Activated CD4-positive, CD25-positive, alpha-beta regulatory T cell treated with anti-CD3 and anti-CD28 coated beads, Interleukin-2, amount 50 U/mL, for 24 hours (primary cell): Measurements from ENCODE around the gene NRL.

Experiments
- ATAC-seq, 2 donors: fragments of 150-1000 bp; cut with Tn5 transposase; one replicate each; pipeline ENCODE4 v1.10.0; 2021; ENCODE audit warnings: mild to moderate bottlenecking in 1 of 2, moderate library complexity in 1 of 2

NRL gene

DNA sequence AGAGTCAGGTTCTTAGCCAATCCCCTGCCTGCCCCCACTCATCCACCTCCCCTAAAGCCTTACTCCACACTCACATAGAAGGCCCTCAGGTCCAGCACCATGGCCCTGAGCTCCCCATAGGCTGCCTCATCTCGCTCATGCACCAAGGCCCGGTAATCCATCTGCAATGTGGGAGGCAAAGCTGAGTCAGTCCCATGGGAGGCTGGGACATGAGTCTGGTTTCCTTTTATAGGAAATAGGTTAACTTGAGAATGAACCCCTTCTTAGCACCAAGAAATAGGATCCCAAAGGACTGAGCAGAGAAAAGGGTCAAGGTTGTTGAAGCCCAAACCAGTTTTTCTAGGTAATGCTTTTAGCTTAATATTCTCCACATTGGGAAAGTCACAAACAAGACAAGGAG lies 28.8 kb upstream of the NRL start:
- no peak for ATAC-seq

DNA sequence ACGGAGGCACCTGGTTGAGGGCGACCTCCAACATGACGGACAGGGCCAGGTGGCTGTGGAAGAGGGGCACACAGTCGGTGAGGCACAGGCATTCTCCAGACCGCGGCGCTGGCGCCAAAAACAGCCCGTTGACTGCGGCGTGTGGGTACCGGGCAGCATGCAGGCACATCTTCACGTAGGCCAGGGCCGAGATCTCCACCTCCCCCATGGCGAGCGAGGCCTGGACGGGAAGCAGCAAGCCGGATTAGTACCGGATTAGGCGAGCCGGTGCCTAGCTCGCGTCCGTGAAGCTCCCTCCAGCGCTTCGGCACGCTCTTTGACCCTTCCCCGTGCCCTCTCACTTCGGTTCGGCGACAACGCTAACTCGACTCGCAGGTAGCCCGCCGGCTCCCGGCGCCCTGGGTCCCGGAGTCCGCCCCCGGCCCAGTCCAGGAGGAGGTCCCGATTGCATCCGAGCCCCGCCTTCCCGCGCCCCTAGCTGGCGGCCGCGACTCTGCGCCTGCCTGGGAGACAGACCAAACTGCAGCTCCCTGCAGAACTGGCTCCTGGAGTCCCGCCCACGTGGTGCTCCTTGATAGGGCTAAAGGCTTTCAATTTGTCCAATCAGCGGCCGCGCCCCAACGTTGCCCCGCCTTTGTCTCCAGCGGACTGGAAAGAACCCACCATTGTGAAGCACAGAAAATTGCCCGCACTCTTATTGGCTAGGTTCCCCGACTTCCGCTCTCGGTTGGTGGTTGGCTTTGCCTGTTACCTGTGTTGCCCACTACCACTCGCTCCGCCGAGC lies 26.5 kb upstream of the NRL start, which contains the start of gene EMC9:
EMC9 (minus strand) TSS at position 495 of the 784 bp plus-strand sequence; CDS start at position 208, 287 bp downstream.
- ATAC-seq: peak; percentile 90 to 91

DNA sequence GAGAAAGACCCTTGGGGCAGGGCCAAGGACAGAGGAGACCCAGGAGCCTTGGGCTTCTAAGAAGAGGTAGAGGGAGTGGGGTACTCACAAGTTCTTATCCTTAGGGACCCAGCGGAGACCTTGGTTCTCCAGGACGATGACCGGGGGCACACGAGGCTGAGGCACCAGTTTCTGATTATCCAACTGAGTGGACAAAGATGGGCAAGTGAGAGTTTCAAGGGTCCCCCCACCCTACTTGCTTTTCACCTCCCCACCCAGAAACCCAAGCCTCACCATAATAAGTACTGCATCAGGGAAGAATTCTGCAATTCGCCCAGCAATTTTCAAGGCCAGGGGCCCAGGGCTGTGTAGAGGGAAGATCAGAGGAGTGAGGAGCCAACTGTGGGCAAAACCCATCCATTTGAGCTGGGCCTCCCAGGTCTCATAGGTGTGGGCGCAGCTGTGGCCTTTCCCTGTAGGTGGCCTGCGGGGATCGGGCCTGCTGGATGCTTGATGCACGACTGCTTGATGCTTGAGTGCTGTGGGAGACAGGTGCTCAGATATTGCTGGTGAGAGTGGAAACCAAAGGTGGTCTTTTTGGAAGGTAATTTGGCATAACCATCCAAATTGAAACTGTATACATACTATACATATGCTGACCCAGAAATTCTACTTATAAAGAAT lies 24.7 kb upstream of the NRL start:
- ATAC-seq: no peak

DNA sequence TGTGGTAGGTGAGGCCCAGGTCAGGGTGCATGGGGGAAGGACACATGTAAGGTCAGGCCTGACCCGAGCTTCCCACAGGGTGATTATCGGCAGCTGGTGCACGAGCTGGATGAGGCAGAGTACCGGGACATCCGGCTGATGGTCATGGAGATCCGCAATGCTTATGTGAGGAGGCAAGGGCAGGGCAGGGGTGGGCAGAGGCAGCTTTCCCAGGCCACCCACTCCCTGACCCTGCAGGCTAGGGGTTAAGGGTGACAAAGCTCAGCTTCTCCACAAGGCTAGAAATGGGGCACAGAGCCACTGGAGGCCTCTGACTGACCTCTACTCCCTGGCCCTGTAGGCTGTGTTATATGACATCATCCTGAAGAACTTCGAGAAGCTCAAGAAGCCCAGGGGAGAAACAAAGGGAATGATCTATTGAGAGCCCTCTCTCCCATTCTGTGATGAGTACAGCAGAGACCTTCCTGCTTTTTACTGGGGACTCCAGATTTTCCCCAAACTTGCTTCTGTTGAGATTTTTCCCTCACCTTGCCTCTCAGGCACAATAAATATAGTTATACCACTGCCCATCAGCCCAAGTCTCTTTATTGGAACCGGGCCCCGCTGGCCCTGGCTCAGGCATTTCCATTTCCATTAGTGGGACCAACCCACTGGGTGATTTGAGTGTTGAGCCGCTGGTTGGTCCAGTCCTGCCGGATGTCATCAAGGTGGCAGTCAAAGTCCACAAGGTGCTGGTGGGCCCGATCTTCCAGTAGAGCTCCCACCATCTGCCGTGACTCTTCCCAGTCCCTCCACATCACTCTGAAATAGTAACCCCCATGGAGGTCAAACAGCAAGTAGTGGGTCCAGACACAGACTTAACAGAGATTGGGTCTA lies 23.9 kb upstream of the NRL start:
- no peak for ATAC-seq

DNA sequence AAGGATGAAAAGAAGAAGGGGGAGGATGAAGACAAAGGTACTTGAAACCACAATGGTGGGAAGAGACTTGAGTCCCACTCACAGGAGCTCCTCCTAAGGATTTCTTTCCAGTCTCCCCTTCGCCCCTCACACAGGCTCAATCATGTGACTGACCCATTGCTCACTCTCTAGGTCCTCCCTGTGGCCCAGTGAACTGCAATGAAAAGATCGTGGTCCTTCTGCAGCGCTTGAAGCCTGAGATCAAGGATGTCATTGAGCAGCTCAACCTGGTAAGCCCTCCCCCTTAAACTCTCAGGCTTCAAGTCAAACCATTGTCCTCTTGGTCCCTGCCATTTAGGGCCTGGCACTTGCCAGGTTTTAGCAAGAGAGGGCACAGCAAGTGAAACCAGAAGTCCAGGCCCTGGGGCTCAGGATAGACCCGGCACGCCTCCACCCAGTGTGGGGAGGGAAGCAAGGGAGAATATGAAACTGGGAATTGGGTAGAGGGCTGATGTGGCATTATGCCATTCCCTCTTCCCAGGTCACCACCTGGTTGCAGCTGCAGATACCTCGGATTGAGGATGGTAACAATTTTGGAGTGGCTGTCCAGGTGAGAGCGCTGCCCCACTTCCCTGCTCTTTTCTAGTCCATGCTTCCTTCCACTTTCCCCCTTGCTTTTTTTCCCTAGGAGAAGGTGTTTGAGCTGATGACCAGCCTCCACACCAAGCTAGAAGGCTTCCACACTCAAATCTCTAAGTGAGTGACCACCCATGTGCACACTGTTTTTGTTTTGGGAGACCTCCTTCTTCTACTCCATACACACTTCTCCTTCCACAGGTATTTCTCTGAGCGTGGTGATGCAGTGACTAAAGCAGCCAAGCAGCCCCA lies 23.0 kb upstream of the NRL start:
- no peak for ATAC-seq

DNA sequence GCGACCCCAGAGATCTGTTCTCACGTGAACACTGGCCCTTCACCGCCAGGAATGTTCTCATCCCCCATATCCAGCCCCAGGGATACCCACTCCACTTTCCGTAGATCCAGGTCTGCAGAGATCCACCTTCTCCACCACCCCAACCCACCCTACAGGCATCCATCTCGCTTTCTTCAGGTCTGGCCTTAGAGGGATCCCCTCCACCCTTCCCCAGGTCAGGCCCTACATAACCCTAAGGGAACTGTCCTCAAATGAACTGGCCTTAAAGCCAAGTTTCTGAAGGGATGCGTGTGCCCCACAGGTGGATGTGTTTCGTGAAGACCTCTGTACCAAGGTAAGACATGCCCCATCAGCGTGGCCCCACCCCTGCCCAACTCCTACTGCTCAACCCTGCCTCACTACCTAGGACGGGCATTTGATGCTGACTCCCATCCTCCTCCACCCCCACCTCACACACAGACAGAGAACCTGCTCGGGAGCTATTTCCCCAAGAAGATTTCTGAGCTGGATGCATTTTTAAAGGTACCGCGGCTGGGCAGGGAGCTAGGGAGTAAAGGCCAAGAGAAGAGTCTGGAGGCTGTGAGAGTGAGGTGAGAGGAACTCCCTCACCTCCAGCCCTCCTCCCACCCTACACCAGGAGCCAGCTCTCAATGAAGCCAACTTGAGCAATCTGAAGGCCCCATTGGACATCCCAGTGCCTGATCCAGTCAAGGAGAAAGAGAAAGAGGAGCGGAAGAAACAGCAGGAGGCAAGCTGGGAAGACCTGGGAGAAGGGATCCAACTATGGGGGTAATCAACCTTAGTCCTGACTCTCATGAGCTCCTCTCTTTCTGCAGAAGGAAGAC lies 22.2 kb upstream of the NRL start:
- ATAC-seq: no peak

DNA sequence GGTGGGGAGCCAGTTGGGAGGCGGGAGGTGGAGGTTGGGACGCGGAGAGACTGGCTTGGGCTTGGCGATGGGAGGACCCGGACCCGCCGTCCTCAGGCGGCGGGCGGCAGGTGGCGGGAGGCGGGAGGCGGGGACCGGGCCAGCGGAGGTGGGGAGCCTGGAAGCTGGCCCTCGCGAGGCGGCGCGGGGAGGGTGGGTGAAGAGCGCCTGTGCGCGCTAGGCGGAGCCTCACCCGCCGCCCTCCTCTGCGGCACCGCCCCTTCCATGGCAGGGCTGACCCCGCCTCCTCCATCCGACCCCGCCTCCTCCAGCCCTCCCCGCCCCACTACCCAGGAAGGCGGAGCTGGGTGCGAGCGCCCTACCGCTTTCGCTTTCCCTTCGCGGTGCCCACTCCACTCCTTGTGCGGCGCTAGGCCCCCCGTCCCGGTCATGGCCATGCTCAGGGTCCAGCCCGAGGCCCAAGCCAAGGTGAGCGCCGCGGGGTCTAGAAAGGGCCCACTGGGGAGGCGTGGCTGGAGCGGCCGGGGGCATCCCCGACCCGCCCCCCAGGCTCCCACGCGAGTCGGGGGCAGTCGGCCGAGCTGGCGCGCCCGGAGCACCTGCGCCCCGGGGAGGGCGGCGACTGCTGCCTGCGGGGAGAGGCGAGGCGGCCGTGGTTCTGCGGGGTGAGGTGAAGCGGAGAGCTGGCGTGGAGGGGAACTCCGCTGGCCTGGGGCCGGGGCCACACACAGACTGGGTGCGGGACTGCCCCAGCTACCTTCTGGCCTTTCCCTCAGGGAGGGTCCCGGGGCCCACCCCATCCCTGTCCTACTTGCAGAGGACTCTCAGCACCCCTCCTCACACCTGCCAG lies 21.3 kb upstream of the NRL start, which contains the start of gene PSME1:
PSME1 (plus strand) TSS at position 361 of the 850 bp plus-strand sequence; CDS start at position 430, 69 bp downstream.
- ATAC-seq: peak; percentile 89

DNA sequence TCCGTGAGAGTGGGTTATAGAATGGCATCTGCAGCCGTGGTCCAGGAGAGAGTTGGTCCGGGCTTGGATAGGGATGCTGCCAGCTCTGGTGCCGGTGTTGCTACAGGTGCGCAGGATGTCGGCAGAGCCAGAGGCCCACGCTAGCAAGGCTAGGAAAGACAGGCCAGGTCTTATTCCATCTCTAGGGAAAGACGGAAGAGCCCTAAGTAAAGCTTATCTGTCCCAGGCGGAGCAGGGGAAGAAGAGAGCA lies 20.8 kb upstream of the NRL start:
- ATAC-seq: no peak

DNA sequence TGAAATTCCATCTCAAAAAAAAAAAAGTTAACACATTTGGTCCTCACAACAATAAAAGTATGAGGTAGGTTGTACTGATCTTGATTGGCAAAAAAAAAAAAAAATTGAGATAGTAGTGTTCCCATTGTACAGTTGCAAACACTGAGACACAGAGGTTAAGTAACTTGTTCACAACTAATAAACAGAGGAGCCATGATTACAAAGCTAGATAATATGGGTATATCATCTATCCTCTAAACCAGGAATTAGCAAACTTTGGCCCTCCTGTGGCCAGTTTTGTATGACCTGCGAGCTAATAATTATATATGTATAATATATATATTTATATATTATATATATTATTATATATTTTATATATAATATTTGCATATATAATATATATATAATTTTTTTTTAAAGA lies 19.0 kb upstream of the NRL start:
- no peak for ATAC-seq

DNA sequence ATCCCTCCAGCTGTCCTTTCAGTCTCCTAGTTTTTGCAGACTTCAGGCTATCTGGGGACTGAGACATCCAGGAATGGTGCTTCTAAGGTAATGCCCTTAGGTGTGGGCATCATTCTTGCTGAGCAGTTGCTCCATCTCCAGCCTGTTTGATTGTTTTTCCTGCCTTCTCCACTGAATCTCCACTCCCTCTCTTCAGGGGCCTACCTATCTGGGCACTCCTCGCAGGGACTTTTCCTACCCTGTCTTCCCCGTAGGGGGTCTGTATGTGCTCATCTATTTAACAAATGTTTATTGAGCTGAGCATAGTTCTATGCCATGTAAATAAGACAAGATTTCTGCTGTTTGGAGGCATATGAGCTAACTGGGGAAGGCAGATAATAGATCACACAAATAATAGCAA lies 18.2 kb upstream of the NRL start:
- ATAC-seq: no peak

DNA sequence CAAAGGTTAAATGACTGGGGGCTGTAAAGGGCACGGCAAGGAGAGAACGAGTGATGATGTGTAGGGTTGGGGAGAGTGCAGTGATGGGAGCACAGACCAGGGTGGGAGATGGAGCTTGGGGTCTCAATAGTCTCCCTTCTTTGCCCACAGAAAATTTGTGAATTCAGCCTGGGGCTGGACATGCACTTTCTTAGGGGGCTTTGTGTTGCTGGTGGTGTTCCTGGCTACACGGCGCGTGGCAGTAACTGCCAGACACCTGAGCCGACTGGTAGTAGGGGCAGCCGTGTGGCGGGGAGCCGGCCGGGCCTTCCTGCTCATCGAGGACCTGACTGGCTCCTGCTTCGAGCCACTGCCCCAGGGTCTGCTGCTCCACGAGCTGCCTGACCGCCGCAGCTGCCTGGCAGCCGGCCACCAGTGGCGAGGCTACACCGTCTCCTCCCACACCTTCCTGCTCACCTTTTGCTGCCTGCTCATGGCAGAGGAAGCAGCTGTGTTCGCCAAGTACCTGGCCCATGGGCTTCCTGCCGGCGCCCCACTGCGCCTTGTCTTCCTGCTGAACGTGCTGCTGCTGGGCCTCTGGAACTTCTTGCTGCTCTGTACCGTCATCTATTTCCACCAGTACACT lies 17.4 kb upstream of the NRL start:
- no peak for ATAC-seq

DNA sequence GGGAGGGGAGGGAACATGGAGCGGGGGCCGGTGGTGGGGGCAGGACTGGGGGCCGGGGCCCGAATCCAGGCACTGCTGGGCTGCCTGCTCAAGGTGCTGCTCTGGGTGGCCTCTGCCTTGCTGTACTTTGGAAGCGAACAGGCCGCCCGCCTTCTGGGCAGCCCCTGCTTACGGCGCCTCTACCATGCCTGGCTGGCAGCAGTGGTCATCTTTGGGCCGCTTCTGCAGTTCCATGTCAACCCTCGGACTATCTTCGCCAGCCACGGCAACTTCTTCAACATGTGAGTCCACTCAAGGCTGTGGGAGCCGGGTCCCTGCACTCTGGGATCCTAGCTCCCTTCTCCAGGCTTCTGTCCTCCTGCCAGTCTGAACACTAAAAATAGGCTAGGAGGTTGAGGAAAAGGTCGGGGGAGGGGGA lies 16.8 kb upstream of the NRL start:
- no peak for ATAC-seq

DNA sequence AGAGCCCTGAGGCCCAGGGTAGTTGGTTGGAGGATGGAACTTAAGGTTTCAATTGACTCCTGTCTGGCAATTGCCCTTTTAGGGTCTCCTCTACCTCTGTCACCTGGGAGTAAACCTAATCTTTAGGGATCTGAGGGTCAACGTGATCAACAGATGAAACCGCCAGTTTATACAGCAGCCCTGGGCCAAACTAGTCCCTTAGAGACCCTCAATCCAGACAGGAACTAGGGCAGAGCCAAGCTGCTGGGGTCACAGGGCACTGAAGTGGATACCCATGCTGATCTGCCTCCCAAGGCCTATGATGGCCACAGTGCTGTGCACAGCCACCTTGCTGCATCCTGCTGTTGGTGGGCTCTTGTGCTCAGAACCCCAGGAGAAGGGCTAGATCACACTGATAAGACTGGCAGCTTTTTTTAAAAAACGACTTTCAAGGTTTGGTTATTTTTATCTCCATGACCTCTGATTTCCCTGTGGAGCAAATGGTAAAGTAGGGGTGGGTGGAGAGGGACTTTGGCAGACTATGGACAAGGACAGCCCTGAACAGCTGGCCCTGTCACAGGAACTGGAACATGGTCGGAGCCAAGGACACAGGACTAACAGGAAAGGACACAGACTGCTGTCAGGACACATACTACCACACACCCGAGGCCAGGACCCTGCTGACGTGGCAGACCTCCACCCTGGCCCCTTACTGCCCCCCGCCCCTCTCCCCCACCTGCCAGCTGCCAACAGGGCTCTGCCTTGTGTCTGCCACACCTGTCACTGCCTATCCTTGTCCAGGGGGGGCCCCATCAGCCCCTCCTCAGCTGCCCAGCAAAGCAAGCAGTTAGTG lies 16.2 kb upstream of the NRL start:
- no peak for ATAC-seq

DNA sequence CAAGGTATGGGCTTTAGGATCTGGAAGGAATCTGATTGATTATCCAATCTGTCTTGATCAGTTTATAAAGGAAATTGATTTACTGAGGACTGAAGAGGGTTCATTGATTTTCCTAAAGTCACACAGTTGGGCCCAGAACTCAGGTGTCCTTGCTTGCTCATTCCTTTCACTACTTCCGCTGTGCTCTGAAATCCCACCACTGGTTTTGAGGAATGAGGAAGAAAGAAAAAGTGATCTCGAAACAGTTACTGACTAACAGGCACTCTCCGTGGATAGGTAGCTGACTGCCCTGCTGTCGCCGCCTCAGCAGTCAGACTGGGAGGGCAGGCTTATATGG lies 15.6 kb upstream of the NRL start, which contains the start of gene FITM1:
FITM1 (plus strand) TSS at position 280 of the 337 bp plus-strand sequence. CDS start 905 bp downstream, outside the sequence.
- no peak for ATAC-seq

DNA sequence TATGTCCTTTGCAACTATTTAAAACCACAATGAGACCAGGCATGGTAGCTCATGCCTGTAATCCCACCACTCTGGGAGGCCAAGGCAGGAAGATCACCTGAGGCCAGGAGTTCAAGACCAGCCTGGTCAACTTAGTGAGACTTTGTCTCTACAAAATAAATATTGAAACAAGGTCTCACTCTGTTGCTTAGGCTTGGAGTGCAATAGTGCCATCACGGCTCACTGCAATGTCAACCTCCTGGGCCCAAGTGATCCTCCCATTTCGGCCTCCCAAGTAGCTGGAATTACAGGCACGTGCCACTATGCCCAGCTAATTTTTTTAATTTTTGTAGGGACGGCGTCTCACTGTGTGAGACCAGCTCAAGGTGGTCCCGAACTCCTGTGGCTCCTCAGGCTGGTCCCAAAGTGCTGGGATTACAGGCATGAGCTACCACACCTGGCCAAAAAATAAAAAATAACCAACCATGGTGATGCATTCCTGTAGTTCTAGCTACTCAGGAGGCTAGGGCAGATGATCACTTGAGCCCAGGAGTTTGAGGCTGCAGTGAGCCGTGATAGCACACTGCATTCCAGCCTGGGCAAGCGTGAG lies 14.8 kb upstream of the NRL start:
- ATAC-seq: no peak

DNA sequence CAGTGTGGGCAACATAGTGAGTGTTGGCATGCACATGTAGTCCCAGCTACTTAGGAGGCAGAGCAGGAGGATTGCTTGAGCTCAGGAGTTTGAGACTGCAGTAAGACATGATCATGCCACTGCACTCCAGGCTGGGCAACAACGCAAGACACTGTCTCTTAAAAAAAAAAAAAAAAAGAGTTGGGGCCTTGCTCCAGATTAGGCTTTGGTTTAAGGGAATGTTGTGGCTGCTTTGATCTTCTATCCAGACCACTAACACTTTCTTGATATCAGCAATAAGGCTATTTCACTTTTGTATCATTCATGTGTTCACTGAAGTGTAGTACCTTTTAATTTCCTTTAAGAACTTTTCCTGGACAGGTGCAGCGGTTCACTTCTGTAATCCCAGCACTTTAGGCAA lies 12.9 kb upstream of the NRL start:
- ATAC-seq: no peak

DNA sequence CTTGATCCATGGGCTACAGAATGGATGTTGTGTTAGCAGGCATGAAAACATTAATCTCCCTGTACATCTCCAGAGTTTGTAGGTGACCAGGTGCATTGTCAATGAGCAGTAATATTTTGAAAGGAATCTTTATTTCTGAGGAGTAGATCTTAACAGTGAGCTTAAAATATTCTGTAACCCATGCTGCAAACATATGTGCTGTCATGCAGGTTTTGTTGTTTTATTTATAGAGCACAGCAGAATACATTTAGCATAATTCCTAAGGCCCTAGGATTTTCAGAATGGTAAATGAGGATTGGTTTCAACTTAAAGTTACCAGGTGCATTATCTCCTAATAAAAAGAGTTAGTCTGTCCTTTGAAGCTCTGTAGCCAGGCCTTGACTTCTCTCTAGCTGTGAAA lies 12.2 kb upstream of the NRL start:
- ATAC-seq: no peak
